ENCODE results near the gene PCSK2. TPM values are rescaled to one million over a fixed set of nuclear protein-coding genes. Genes with fewer than 3 reads are reported as not detected.
A peak's percentile ranks its signal among the peaks of the same experiment; 100 is the strongest.

The PCSK2 gene
- total and polyA plus RNA-seq, 2 of the 8 experiments (the other 6 are each of a cell fraction or from before 2014, with no cell fraction given) = 1.9 to 4.2 TPM

GRCh38 chr20:17530153-17530552 lies 303.3 kb downstream of the PCSK2 start:
- no peak overlapping the region for H3K18ac ChIP-seq (ENCODE audit: extremely low read depth, low read length)
- H2BK20ac ChIP-seq (ENCODE audit: low read length) = 0 out of 2 replicates have a peak overlapping the region, but pooled peaks have one; percentile 72
- peaks cover 6% of the 10 kb centered on the region; the same call in 1 of the 2 replicates for H3K23me2 ChIP-seq (ENCODE audit: low read depth, low read length)
- H3K14ac ChIP-seq (ENCODE audit: insufficient read length) = no peak overlapping the region
- peak overlapping the region; percentile 19; the same call in 1 of the 2 replicates for H2BK15ac ChIP-seq (ENCODE audit: low read length)
- no peak overlapping the region for H3K4ac ChIP-seq (replicated peaks; ENCODE audit: insufficient read length, low read depth, low read length)
- H4K5ac ChIP-seq (ENCODE audit: insufficient read length, low read depth, low read length) = no peak overlapping the region
- no peak overlapping the region for H3K23ac ChIP-seq (ENCODE audit: insufficient read length)
- no peak overlapping the region for H3K56ac ChIP-seq (replicated peaks; ENCODE audit: insufficient read length, low read depth, low read length)
- H3K27ac ChIP-seq (ENCODE audit: low read depth, low read length) = no peak overlapping the region
- 79% methylated on average over 7 of the region's 7 CpGs; no CpG with 5 or more reads in 1 of the 2 experiments for WGBS, 2 experiments (ENCODE audit: extremely low coverage in 1 of 2, insufficient coverage in 1 of 2, insufficient read length in 1 of 2, insufficient replicate concordance in 2 of 2, low coverage in 1 of 2, low lambda C conversion rate in 2 of 2, missing lambda C conversion rate in 1 of 2)
- ChIA-PET POLR2A (ENCODE audit: partially characterized antibody) (interaction anchor here (0.6 to 2.3 kb wide), 12 partner anchors 12 to 407 kb away, joined by 3 to 14 read pairs (median 5); partner anchors contain the start of gene DSTN), CTCF (ENCODE audit: partially characterized antibody) (interaction anchor here (0.7 to 1.6 kb wide), 4 partner anchors 14 to 98 kb away, joined by 3 to 4 read pairs (median 4); no protein-coding TSS in a partner anchor)
- H4K20me1 ChIP-seq (replicated peaks in 1 of 2; ENCODE audit: control insufficient read depth in 1 of 2, insufficient read depth in 2 of 2, low read length in 2 of 2) = no peaks in the 10 kb centered on the region
- H3K4me2 ChIP-seq (ENCODE audit: insufficient read depth in 1 of 2, low read depth in 2 of 2, low read length in 2 of 2) = peak overlapping the region; percentile 78 to 90
- H4K91ac ChIP-seq (replicated peaks; ENCODE audit: insufficient read length, low read length) = no peak overlapping the region
- no peak overlapping the region for H2BK5ac ChIP-seq (ENCODE audit: low read depth, low read length)
- H3K9ac ChIP-seq (replicated peaks in 1 of 4; ENCODE audit: extremely low read depth in 1 of 4, low read depth in 3 of 4, low read length in 3 of 4) = no peak overlapping the region
- TF ChIP-seq KDM1A (IDR thresholded peaks at IDR 0.05; ENCODE audit: borderline replicate concordance, low read length) (peak; percentile 68; the same call in 1 of the 2 replicates), CTCF (IDR thresholded peaks at IDR 0.05; ENCODE audit: control extremely low read depth in 1 of 3, insufficient read depth in 1 of 3, low read depth in 1 of 3, low read length in 3 of 3) (no peak), EP300 (IDR thresholded peaks at IDR 0.05; ENCODE audit: borderline replicate concordance in 1 of 2, low read depth in 2 of 2, low read length in 2 of 2) (no peak), POLR2AphosphoS5 (IDR thresholded peaks at IDR 0.05; ENCODE audit: low read depth, low read length) (no peak), SIX5 (IDR thresholded peaks at IDR 0.05; ENCODE audit: low read depth, low read length) (no peak), SIRT6 (IDR thresholded peaks at IDR 0.05; ENCODE audit: low read length) (no peak)
- no peaks in the 10 kb centered on the region for H3K36me3 ChIP-seq (ENCODE audit: control insufficient read depth in 2 of 4, insufficient read depth in 4 of 4, low read length in 3 of 4)
- H2AFZ ChIP-seq (ENCODE audit: low read length) = no peak overlapping the region
- H3K79me2 ChIP-seq (ENCODE audit: control insufficient read depth in 1 of 2, insufficient read depth in 2 of 2, low read length in 2 of 2) = no peaks in the 10 kb centered on the region
- no peak for FAIRE-seq
- no peak overlapping the region for H2AK5ac ChIP-seq (ENCODE audit: low read depth, low read length)
- H2BK120ac ChIP-seq (replicated peaks; ENCODE audit: low read depth, low read length) = no peak overlapping the region
- H3K4me3 ChIP-seq (ENCODE audit: extremely low read depth in 1 of 4, insufficient read depth in 2 of 4, low read depth in 3 of 4, low read length in 4 of 4) = peak overlapping the region in 2 of 4 experiments; percentile 57 to 67; a peak in 4 of 8 replicates
- H3K9me3 ChIP-seq (ENCODE audit: insufficient read depth in 2 of 2, low read depth in 1 of 2, low read length in 1 of 2) = no peaks in the 10 kb centered on the region
- no peaks in the 10 kb centered on the region for H3K79me1 ChIP-seq (ENCODE audit: low read depth, low read length)
- H2BK12ac ChIP-seq (ENCODE audit: low read depth, low read length) = no peak overlapping the region
- no peak overlapping the region for H4K8ac ChIP-seq (ENCODE audit: extremely low read depth, insufficient read depth, low read length)
- no peak for DNase-seq (ENCODE audit: low read depth in 1 of 2, low spot score in 2 of 2)
- peaks cover 2 to 17% (median 11%) of the 10 kb centered on the region in 4 experiments for H3K27me3 ChIP-seq (replicated peaks in 1 of 4; ENCODE audit: control insufficient read depth in 3 of 4, extremely low read depth in 1 of 4, insufficient read depth in 3 of 4, low read length in 3 of 4)
- H3K4me1 ChIP-seq (replicated peaks in 1 of 4; ENCODE audit: control insufficient read depth in 3 of 4, insufficient read depth in 4 of 4, low read length in 3 of 4) = peaks cover 5 to 12% (median 9%) of the 10 kb centered on the region in 4 experiments

All from H1 (cell line).